B cell (primary cell): ENCODE data around the gene MYRIP.

Source experiments
- EZH2 ChIP-seq: IDR thresholded peaks from 2 replicates; pipeline ENCODE4 v1.6.1; 2012; ENCODE audit warnings: borderline replicate concordance, low read depth, mild to moderate bottlenecking, moderate library complexity, low read length; ENCODE audit not compliant: insufficient read depth, poor library complexity, severe bottlenecking
- TF ChIP-seq, protein P1 (sequence below): fragments of 200-600 bp; IDR thresholded peaks from one replicate; pipeline ENCODE4 v1.8.0; 2022; ENCODE audit warnings: antibody characterized with exemption, mild to moderate bottlenecking

DNA sequence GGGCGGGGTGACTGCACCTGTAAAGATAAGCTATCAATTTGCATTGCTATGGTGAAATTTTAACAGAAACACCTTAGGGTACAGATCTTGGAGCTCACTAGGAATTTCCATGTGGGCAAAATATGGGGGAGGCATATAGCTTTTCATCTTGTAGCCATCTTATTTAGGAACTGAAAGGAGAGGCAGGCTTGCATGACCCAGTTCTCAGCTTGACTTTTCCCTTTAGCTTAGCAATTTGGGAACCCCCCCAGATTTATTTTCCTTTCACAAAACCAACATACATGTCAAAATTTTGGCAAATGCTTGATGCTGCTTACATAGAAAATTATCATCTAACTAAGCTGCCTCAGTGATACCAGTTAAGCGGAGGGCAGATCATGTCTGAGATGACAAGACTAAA is 445.1 kb downstream of the MYRIP start:
- TF ChIP-seq, protein P1, sequence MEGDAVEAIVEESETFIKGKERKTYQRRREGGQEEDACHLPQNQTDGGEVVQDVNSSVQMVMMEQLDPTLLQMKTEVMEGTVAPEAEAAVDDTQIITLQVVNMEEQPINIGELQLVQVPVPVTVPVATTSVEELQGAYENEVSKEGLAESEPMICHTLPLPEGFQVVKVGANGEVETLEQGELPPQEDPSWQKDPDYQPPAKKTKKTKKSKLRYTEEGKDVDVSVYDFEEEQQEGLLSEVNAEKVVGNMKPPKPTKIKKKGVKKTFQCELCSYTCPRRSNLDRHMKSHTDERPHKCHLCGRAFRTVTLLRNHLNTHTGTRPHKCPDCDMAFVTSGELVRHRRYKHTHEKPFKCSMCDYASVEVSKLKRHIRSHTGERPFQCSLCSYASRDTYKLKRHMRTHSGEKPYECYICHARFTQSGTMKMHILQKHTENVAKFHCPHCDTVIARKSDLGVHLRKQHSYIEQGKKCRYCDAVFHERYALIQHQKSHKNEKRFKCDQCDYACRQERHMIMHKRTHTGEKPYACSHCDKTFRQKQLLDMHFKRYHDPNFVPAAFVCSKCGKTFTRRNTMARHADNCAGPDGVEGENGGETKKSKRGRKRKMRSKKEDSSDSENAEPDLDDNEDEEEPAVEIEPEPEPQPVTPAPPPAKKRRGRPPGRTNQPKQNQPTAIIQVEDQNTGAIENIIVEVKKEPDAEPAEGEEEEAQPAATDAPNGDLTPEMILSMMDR, result no peak
- TF ChIP-seq EZH2, result no peak
